ENCODE data around the gene MBD5. TPM values are rescaled to one million over a fixed set of nuclear protein-coding genes. Genes with fewer than 3 reads are reported as not detected.

The MBD5 gene
- total RNA-seq, 1 experiment from 2014 or later, result 8.5 TPM

GRCh38 chr2:148031152-148031551, 10.3 kb downstream of the MBD5 start:
- Histone ChIP-seq H3K9me2 (replicated peaks; ENCODE audit: low read length) (no peaks in the 10 kb centered on the region), H3K79me2 (ENCODE audit: low read length) (peaks cover 20% of the 10 kb centered on the region), H3K4me2 (ENCODE audit: low read length) (no peak overlapping the region), H2AFZ (ENCODE audit: low read length) (no peak overlapping the region), H3K4me3 (ENCODE audit: low read length) (no peak overlapping the region), H3K36me3 (ENCODE audit: low read depth, low read length) (no peaks in the 10 kb centered on the region), H3K9ac (ENCODE audit: low read length) (no peak overlapping the region), H3F3A (ENCODE audit: low read length, unreplicated experiment) (no peaks in the 10 kb centered on the region), H3K4me1 (ENCODE audit: insufficient read depth, low read length) (no peaks in the 10 kb centered on the region), H3K9me3 (ENCODE audit: low read length) (no peaks in the 10 kb centered on the region), H3K27me3 (ENCODE audit: low read length) (no peaks in the 10 kb centered on the region), H3K27ac (ENCODE audit: low read length) (no peak overlapping the region), H4K20me1 (ENCODE audit: low read length) (no peaks in the 10 kb centered on the region)
- ChIA-PET POLR2A (ENCODE audit: unreplicated experiment) (no interaction called here), CTCF (no interaction called here)
- BruUV-seq (replicated peaks), result no TSS peak
- ATAC-seq (no peak), DNase-seq (no peak)
- TF ChIP-seq EZH2 (IDR thresholded peaks at IDR 0.05; ENCODE audit: low read length, unreplicated experiment) (no peak), EZH2phosphoT487 (IDR thresholded peaks at IDR 0.05; ENCODE audit: borderline replicate concordance, low read length) (no peak), CTCF (conservative IDR thresholded peaks at IDR 0.05; ENCODE audit: low read depth, low read length) (no peak)
- intact Hi-C loops (cut with micrococcal nuclease), result no loop called here

GRCh38 chr2:148032215-148032614, 11.3 kb downstream of the MBD5 start:
- ChIA-PET POLR2A (ENCODE audit: unreplicated experiment) (no interaction called here), CTCF (no interaction called here)
- Histone ChIP-seq H3F3A (ENCODE audit: low read length, unreplicated experiment) (no peaks in the 10 kb centered on the region), H3K27ac (ENCODE audit: low read length) (no peak overlapping the region), H4K20me1 (ENCODE audit: low read length) (no peaks in the 10 kb centered on the region), H3K9me3 (ENCODE audit: low read length) (no peaks in the 10 kb centered on the region), H3K4me2 (ENCODE audit: low read length) (no peak overlapping the region), H3K27me3 (ENCODE audit: low read length) (no peaks in the 10 kb centered on the region), H3K4me1 (ENCODE audit: insufficient read depth, low read length) (no peaks in the 10 kb centered on the region), H3K9me2 (replicated peaks; ENCODE audit: low read length) (no peaks in the 10 kb centered on the region), H3K79me2 (ENCODE audit: low read length) (peaks cover 15% of the 10 kb centered on the region), H3K9ac (ENCODE audit: low read length) (no peak overlapping the region), H3K4me3 (ENCODE audit: low read length) (no peak overlapping the region), H3K36me3 (ENCODE audit: low read depth, low read length) (no peaks in the 10 kb centered on the region), H2AFZ (ENCODE audit: low read length) (no peak overlapping the region)
- TF ChIP-seq EZH2 (IDR thresholded peaks at IDR 0.05; ENCODE audit: low read length, unreplicated experiment) (no peak), CTCF (conservative IDR thresholded peaks at IDR 0.05; ENCODE audit: low read depth, low read length) (no peak), EZH2phosphoT487 (IDR thresholded peaks at IDR 0.05; ENCODE audit: borderline replicate concordance, low read length) (no peak)
- intact Hi-C loops (cut with micrococcal nuclease), result no loop called here
- DNase-seq, result no peak
- ATAC-seq, result no peak
- BruUV-seq (replicated peaks), result no TSS peak

GRCh38 chr2:148039783-148040182, 18.9 kb downstream of the MBD5 start:
- DNase-seq (no peak), ATAC-seq (no peak)
- Histone ChIP-seq H3K36me3 (ENCODE audit: low read depth, low read length) (no peaks in the 10 kb centered on the region), H3K27me3 (ENCODE audit: low read length) (no peaks in the 10 kb centered on the region), H3K9ac (ENCODE audit: low read length) (no peak overlapping the region), H3K27ac (ENCODE audit: low read length) (no peak overlapping the region), H3F3A (ENCODE audit: low read length, unreplicated experiment) (no peaks in the 10 kb centered on the region), H3K9me3 (ENCODE audit: low read length) (no peaks in the 10 kb centered on the region), H3K4me3 (ENCODE audit: low read length) (no peak overlapping the region), H4K20me1 (ENCODE audit: low read length) (no peaks in the 10 kb centered on the region), H3K9me2 (replicated peaks; ENCODE audit: low read length) (no peaks in the 10 kb centered on the region), H2AFZ (ENCODE audit: low read length) (no peak overlapping the region), H3K79me2 (ENCODE audit: low read length) (no peaks in the 10 kb centered on the region), H3K4me2 (ENCODE audit: low read length) (no peak overlapping the region), H3K4me1 (ENCODE audit: insufficient read depth, low read length) (peaks cover 6% of the 10 kb centered on the region; the same call in 1 of the 2 replicates)
- ChIA-PET CTCF (no interaction called here), POLR2A (ENCODE audit: unreplicated experiment) (no interaction called here)
- intact Hi-C loops (cut with micrococcal nuclease), result no loop called here
- BruUV-seq (replicated peaks), result no TSS peak
- no peak for TF ChIP-seq CTCF (conservative IDR thresholded peaks at IDR 0.05; ENCODE audit: low read depth, low read length)
- TF ChIP-seq EZH2 (IDR thresholded peaks at IDR 0.05; ENCODE audit: low read length, unreplicated experiment), result no peak
- no peak for TF ChIP-seq EZH2phosphoT487 (IDR thresholded peaks at IDR 0.05; ENCODE audit: borderline replicate concordance, low read length)
